ENCODE measurements around the gene CNTRL. TPM values are rescaled to one million over a fixed set of nuclear protein-coding genes. Genes with fewer than 3 reads are reported as not detected.

CNTRL gene
- total RNA-seq, 4 donors from 2014 or later: 20.0 to 30.2 (median 27.4) TPM

GRCh38 chr9:121184463-121184862, 109.7 kb downstream of the CNTRL start:
- no peak for TF ChIP-seq CTCF (IDR thresholded peaks at IDR 0.05; ENCODE audit: low read depth)

DNA sequence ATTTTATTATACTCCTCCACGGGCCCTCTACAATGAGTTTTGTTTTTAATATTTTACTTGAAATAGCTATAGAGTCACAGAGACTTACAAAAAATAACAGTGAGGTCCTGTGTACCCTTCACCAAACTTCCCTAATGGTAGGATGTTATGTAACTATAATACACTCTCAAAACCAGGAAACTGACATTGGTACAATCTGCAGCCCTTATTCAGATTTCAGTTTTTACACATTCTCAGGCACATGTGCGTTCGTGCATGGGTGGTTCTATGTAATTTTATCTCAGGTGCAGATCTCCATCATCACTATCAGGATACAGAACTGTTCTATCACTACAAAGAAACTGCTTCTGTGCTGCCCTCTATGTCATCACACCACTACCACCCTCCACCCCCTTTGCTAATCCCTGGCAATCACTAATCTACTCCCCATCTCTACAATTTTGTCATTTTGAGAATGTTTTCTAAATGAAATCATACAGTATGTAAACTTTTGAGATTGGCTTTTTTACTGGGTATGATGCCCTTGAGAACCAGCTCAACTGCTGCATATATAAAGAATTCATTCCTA, 110.5 kb downstream of the CNTRL start:
- no peak for TF ChIP-seq CTCF (IDR thresholded peaks at IDR 0.05; ENCODE audit: low read depth)

GRCh38 chr9:121185774-121186403, 111.1 kb downstream of the CNTRL start:
- no peak for TF ChIP-seq CTCF (IDR thresholded peaks at IDR 0.05; ENCODE audit: low read depth)

- no peak for TF ChIP-seq CTCF (IDR thresholded peaks at IDR 0.05; ENCODE audit: low read depth)
Measured at GRCh38 chr9:121187636-121188305, 113.0 kb downstream of the CNTRL start.

DNA sequence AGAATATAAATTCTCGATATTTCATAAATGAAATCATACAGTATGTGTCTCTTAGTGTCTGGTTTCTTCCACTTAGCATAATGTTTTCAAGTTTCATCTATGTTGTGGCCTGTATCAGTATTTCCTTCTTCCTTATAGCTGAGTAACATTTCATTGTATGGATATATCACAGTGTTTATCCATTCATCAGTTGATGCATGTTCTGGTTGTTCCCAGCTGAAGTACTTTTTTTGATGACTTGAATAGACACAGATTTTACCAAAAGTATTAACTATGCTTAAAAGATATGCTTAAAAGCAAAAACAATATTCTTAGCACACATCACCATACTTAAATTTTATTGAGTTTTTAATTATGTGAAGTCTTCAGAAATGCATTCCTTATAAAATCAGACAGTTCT, 114.3 kb downstream of the CNTRL start:
- TF ChIP-seq CTCF (IDR thresholded peaks at IDR 0.05; ENCODE audit: low read depth): no peak

DNA sequence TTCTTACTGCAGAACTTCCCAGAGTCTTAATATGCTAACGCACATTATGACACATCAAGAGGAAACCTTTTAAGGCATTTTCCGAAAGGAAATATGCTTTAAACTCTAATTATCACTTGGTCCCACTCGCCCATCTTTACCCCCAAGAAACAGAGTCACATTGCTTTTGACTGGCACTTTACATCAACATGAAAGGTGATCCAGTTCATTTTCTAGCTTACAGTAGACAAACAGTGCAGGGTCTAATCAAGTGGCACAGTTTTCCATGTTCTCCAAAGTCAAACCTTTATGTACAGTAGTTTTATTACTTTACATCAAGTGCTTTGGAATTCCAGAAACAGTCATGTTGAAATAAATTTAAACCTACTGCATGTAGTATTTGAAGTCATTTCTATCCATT, 114.9 kb downstream of the CNTRL start:
- TF ChIP-seq CTCF (IDR thresholded peaks at IDR 0.05; ENCODE audit: low read depth): no peak

- TF ChIP-seq CTCF (IDR thresholded peaks at IDR 0.05; ENCODE audit: low read depth): no peak
Measured at GRCh38 chr9:121191235-121191634, 116.5 kb downstream of the CNTRL start.

Data from subcutaneous adipose tissue (tissue), 4 donors.